Endodermal cell (in vitro differentiated cells): Measurements from ENCODE around the gene SH2B2. TPM values are rescaled to one million over a fixed set of nuclear protein-coding genes. Genes with fewer than 3 reads are reported as not detected.

ENCODE experiments used
- DNase-seq: peaks from one replicate; pipeline ENCODE4 v3.0.0-alpha.2; 2017
- H3K27ac ChIP-seq: 2 replicates; pipeline ENCODE4 v1.5.1; 2013; ENCODE audit warnings: mild to moderate bottlenecking, low read depth, low read length, moderate library complexity
- H3K27me3 ChIP-seq: 2 replicates; pipeline ENCODE4 v1.6.1; 2013; ENCODE audit warnings: mild to moderate bottlenecking, low read length, moderate library complexity; ENCODE audit not compliant: insufficient read depth, control insufficient read depth, poor library complexity, severe bottlenecking
- H3K36me3 ChIP-seq: 2 replicates; pipeline ENCODE4 v1.7.0; 2013; ENCODE audit warnings: mild to moderate bottlenecking, low read length, moderate library complexity; ENCODE audit not compliant: control insufficient read depth, insufficient read depth
- H3K4me1 ChIP-seq: one replicate; pipeline ENCODE4 v1.7.0; 2013; ENCODE audit warnings: low read length; ENCODE audit not compliant: control insufficient read depth, insufficient read depth
- H3K4me3 ChIP-seq: 2 replicates; pipeline ENCODE4 v1.5.1; 2013; ENCODE audit warnings: mild to moderate bottlenecking, low read length, moderate library complexity
- H3K9ac ChIP-seq: 2 replicates; pipeline ENCODE4 v1.6.1; 2013; ENCODE audit warnings: mild to moderate bottlenecking, low read length, moderate library complexity; ENCODE audit not compliant: poor library complexity, severe bottlenecking; ENCODE audit errors: extremely low read depth
- H3K9me3 ChIP-seq: 2 replicates; pipeline ENCODE4 v1.6.1; 2013; ENCODE audit warnings: mild to moderate bottlenecking, low read length, moderate library complexity; ENCODE audit not compliant: control insufficient read depth
- H3K27ac Mint-ChIP-seq: 2 replicates; pipeline ENCODE4 v1.8.0; 2020; ENCODE audit warnings: mixed read lengths
- H3K27me3 Mint-ChIP-seq: 2 replicates; pipeline ENCODE4 v1.8.0; 2021; ENCODE audit warnings: mild to moderate bottlenecking, mixed read lengths; ENCODE audit not compliant: insufficient read depth
- H3K36me3 Mint-ChIP-seq: 2 replicates; pipeline ENCODE4 v1.8.0; 2020; ENCODE audit warnings: low read depth, mixed read lengths
- H3K4me1 Mint-ChIP-seq: 2 replicates; pipeline ENCODE4 v1.8.0; 2020; ENCODE audit warnings: mixed read lengths
- H3K4me3 Mint-ChIP-seq: 2 replicates; pipeline ENCODE4 v1.8.0; 2020; ENCODE audit warnings: mild to moderate bottlenecking, moderate library complexity, mixed read lengths
- H3K9me3 Mint-ChIP-seq: 2 replicates; pipeline ENCODE4 v1.8.0; 2020; ENCODE audit warnings: mild to moderate bottlenecking, mixed read lengths
- WGBS, 2 experiments: methylation state at CpG; one replicate each; pipeline versions ENCODE4 v1.1.5 to v1.1.7; 2013; ENCODE audit warnings: missing lambda C conversion rate in 2 of 2, mixed read lengths in 1 of 2; ENCODE audit not compliant: insufficient coverage in 1 of 2, insufficient read length in 1 of 2; 5-methylcytosine and 5-hydroxymethylcytosine counted together
- total RNA-seq, 2 donors: library from RNA; stranded (reverse); fragmentation: NEBNext Ultra II Directional in 1 of 2; extraction: Animal tissue kit (Norgen Biotek cat#: 25700) in 1 of 2; gene quantifications; 2 replicates in 1 of 2; 3 replicates in 1 of 2; pipeline ENCODE4 v1.2.1, GENCODE V29; 2021
- TF ChIP-seq, protein P1 (sequence below): fragments of 200-600 bp; sonication (generic); conservative IDR thresholded peaks from 2 replicates; pipeline ENCODE4 v1.5.0; 2021; ENCODE audit warnings: antibody characterized with exemption, mild to moderate bottlenecking

SH2B2 gene
- total RNA-seq, 2 donors from 2014 or later = 8.0 to 8.7 TPM

- H3K9me3 ChIP-seq = no peaks in the 10 kb centered on the region
- no peak overlapping the region for H3K27ac ChIP-seq
- Mint-ChIP-seq H3K36me3 (no peaks in the 10 kb centered on the region), H3K27ac (peak overlapping the region; percentile 76), H3K27me3 (peaks cover 3% of the 10 kb centered on the region), H3K4me3 (no peak overlapping the region), H3K4me1 (peaks cover 9% of the 10 kb centered on the region), H3K9me3 (no peaks in the 10 kb centered on the region)
- no peak overlapping the region for H3K9ac ChIP-seq
- H3K27me3 ChIP-seq = no peaks in the 10 kb centered on the region
- H3K4me3 ChIP-seq = no peak overlapping the region
- H3K36me3 ChIP-seq = no peaks in the 10 kb centered on the region
- TF ChIP-seq, protein P1, sequence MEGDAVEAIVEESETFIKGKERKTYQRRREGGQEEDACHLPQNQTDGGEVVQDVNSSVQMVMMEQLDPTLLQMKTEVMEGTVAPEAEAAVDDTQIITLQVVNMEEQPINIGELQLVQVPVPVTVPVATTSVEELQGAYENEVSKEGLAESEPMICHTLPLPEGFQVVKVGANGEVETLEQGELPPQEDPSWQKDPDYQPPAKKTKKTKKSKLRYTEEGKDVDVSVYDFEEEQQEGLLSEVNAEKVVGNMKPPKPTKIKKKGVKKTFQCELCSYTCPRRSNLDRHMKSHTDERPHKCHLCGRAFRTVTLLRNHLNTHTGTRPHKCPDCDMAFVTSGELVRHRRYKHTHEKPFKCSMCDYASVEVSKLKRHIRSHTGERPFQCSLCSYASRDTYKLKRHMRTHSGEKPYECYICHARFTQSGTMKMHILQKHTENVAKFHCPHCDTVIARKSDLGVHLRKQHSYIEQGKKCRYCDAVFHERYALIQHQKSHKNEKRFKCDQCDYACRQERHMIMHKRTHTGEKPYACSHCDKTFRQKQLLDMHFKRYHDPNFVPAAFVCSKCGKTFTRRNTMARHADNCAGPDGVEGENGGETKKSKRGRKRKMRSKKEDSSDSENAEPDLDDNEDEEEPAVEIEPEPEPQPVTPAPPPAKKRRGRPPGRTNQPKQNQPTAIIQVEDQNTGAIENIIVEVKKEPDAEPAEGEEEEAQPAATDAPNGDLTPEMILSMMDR = no peak
- WGBS, 2 experiments = 86 to 91% methylated on average over 10 to 13 of the region's 13 CpGs
- DNase-seq = peak; percentile 45
- H3K4me1 ChIP-seq = no peaks in the 10 kb centered on the region
These were observed 22.2 kb upstream of the SH2B2 start for GRCh38 chr7:102264367-102264891.

- H3K27me3 Mint-ChIP-seq = peaks cover 3% of the 10 kb centered on the region
- no peak overlapping the region for H3K4me3 Mint-ChIP-seq
- no peak overlapping the region for H3K4me3 ChIP-seq
- H3K4me1 ChIP-seq = no peaks in the 10 kb centered on the region
- no peak overlapping the region for H3K9ac ChIP-seq
- no peaks in the 10 kb centered on the region for H3K36me3 ChIP-seq
- H3K9me3 Mint-ChIP-seq = no peaks in the 10 kb centered on the region
- TF ChIP-seq, protein P1 = no peak
- H3K4me1 Mint-ChIP-seq = peaks cover 9% of the 10 kb centered on the region
- H3K36me3 Mint-ChIP-seq = no peaks in the 10 kb centered on the region
- WGBS, 2 experiments = 92% methylated on average over 12 to 14 of the region's 14 CpGs
- no peaks in the 10 kb centered on the region for H3K9me3 ChIP-seq
- no peak for DNase-seq
- H3K27me3 ChIP-seq = no peaks in the 10 kb centered on the region
- H3K27ac Mint-ChIP-seq = peak overlapping the region; percentile 27
- no peak overlapping the region for H3K27ac ChIP-seq
These were observed 20.1 kb upstream of the SH2B2 start for GRCh38 chr7:102266541-102266940.

- TF ChIP-seq, protein P1 = no peak
- no peaks in the 10 kb centered on the region for H3K4me1 ChIP-seq
These were observed 18.0 kb upstream of the SH2B2 start for GRCh38 chr7:102268635-102269034.

More at GRCh38 chr7:102268635-102269034, 18.0 kb upstream of the SH2B2 start:
- no peaks in the 10 kb centered on the region for H3K9me3 Mint-ChIP-seq
- H3K9ac ChIP-seq = no peak overlapping the region
- no peaks in the 10 kb centered on the region for H3K36me3 Mint-ChIP-seq
- no peak overlapping the region for H3K4me3 ChIP-seq
- peaks cover 10% of the 10 kb centered on the region for H3K4me1 Mint-ChIP-seq
- DNase-seq = no peak
- no peaks in the 10 kb centered on the region for H3K27me3 ChIP-seq
- no peaks in the 10 kb centered on the region for H3K9me3 ChIP-seq
- no peaks in the 10 kb centered on the region for H3K36me3 ChIP-seq
- no peak overlapping the region for H3K27ac Mint-ChIP-seq
- no peak overlapping the region for H3K4me3 Mint-ChIP-seq
- WGBS, 2 experiments = 94 to 100% methylated on average over 3 to 7 of the region's 10 CpGs
- peaks cover 3% of the 10 kb centered on the region for H3K27me3 Mint-ChIP-seq
- no peak overlapping the region for H3K27ac ChIP-seq
